Neural cell (in vitro differentiated cells): Measurements from ENCODE around the gene BAG1. TPM values are rescaled to one million over a fixed set of nuclear protein-coding genes. Genes with fewer than 3 reads are reported as not detected.

ENCODE experiments used
- H2AFZ ChIP-seq: fragments of 200-600, 300-800 bp; sonication (generic), shearing (Covaris generic); 2 replicates; pipeline ENCODE4 v1.6.0; 2014; ENCODE audit warnings: low read depth, mild to moderate bottlenecking, antibody characterized with exemption, low read length, moderate library complexity
- H3F3A ChIP-seq: fragments of 200-600 bp; shearing (Covaris generic); 2 replicates; pipeline ENCODE4 v1.6.1; 2016; ENCODE audit warnings: mild to moderate bottlenecking, moderate library complexity, mixed read lengths, antibody characterized with exemption, low read length; ENCODE audit not compliant: insufficient read depth, poor library complexity, severe bottlenecking
- H3K27ac ChIP-seq: fragments of 200-600, 300-800 bp; sonication (generic), shearing (Covaris generic); 2 replicates; pipeline ENCODE4 v1.5.1; 2014; ENCODE audit warnings: mild to moderate bottlenecking, low read length, moderate library complexity
- H3K27me3 ChIP-seq: fragments of 300-800, 200-600 bp; sonication (generic), shearing (Covaris generic); 2 replicates; pipeline ENCODE4 v1.6.0; 2014; ENCODE audit warnings: mild to moderate bottlenecking, low read depth, low read length, moderate library complexity; ENCODE audit not compliant: insufficient read depth
- H3K36me3 ChIP-seq: fragments of 300-800, 200-600 bp; sonication (generic), shearing (Covaris generic); 2 replicates; pipeline ENCODE4 v1.5.1; 2014; ENCODE audit warnings: mild to moderate bottlenecking, antibody characterized with exemption, low read length, moderate library complexity; ENCODE audit not compliant: insufficient read depth
- H3K4me2 ChIP-seq: fragments of 300-800, 200-600 bp; sonication (generic), shearing (Covaris generic); 2 replicates; pipeline ENCODE4 v1.6.0; 2014; ENCODE audit warnings: mild to moderate bottlenecking, low read length
- H3K4me3 ChIP-seq: fragments of 300-800, 200-600 bp; sonication (generic), shearing (Covaris generic); 2 replicates; pipeline ENCODE4 v1.5.1; 2014; ENCODE audit warnings: mild to moderate bottlenecking, low read length, moderate library complexity
- H3K79me2 ChIP-seq: fragments of 200-600 bp; shearing (Covaris generic); replicated peaks from 2 replicates; pipeline ENCODE4 v1.6.0; 2014; ENCODE audit warnings: mild to moderate bottlenecking, low read length, moderate library complexity; ENCODE audit not compliant: insufficient read depth
- H3K9ac ChIP-seq: fragments of 300-800, 200-600 bp; sonication (generic), shearing (Covaris generic); 2 replicates; pipeline ENCODE4 v1.6.1; 2016; ENCODE audit warnings: mild to moderate bottlenecking, low read length, mixed read lengths
- H3K9me2 ChIP-seq: fragments of 200-600 bp; shearing (Covaris generic); 2 replicates; pipeline ENCODE4 v1.6.1; 2016; ENCODE audit warnings: mild to moderate bottlenecking, low read length, mixed read lengths; ENCODE audit not compliant: insufficient read depth
- H3K9me3 ChIP-seq: fragments of 200-600, 300-800 bp; sonication (generic), shearing (Covaris generic); 2 replicates; pipeline ENCODE4 v1.6.1; 2016; ENCODE audit warnings: mild to moderate bottlenecking, mixed run types, low read length, moderate library complexity, mixed read lengths
- H4K20me1 ChIP-seq: fragments of 200-600 bp; shearing (Covaris generic); 2 replicates; pipeline ENCODE4 v1.6.1; 2016; ENCODE audit warnings: mild to moderate bottlenecking, mixed run types; ENCODE audit not compliant: insufficient read depth
- EP300 ChIP-seq: fragments of 450-650 bp; conservative IDR thresholded peaks from 2 replicates; pipeline ENCODE4 v1.6.1; 2014; ENCODE audit warnings: antibody characterized with exemption, mild to moderate bottlenecking, moderate library complexity; ENCODE audit not compliant: poor library complexity, severe bottlenecking
- EZH2 ChIP-seq: fragments of 200-600, 300-800 bp; shearing (Covaris generic), sonication (generic); IDR thresholded peaks from 2 replicates; pipeline ENCODE4 v1.6.1; 2014; ENCODE audit warnings: antibody characterized with exemption, low read length, borderline replicate concordance, mild to moderate bottlenecking; ENCODE audit not compliant: insufficient read depth, poor library complexity, severe bottlenecking
- MXI1 ChIP-seq: fragments of 450-650 bp; conservative IDR thresholded peaks from 2 replicates; pipeline ENCODE4 v1.6.1; 2014; ENCODE audit warnings: antibody characterized with exemption, mild to moderate bottlenecking; ENCODE audit not compliant: poor library complexity, severe bottlenecking
- POLR2AphosphoS5 ChIP-seq: IDR thresholded peaks from 2 replicates; pipeline ENCODE4 v1.6.1; 2012
- RAD21 ChIP-seq: fragments of 450-650 bp; conservative IDR thresholded peaks from 2 replicates; pipeline ENCODE4 v1.6.1; 2014; ENCODE audit warnings: antibody characterized with exemption, mild to moderate bottlenecking, moderate library complexity
- SMC3 ChIP-seq: fragments of 450-650 bp; conservative IDR thresholded peaks from 2 replicates; pipeline ENCODE4 v1.6.1; 2014; ENCODE audit warnings: antibody characterized with exemption, mild to moderate bottlenecking, moderate library complexity; ENCODE audit not compliant: poor library complexity
- TAF1 ChIP-seq: IDR thresholded peaks from 2 replicates; pipeline ENCODE4 v1.6.1; 2012; ENCODE audit warnings: low read depth
- polyA plus RNA-seq: library from polyadenylated mRNA; depleted of rRNA; stranded (reverse); fragments of >200 nt; gene quantifications from 2 replicates; pipeline ENCODE4 v1.2.3, GENCODE V29; 2014
- TF ChIP-seq, protein P1 (sequence below): IDR thresholded peaks from 2 replicates; pipeline ENCODE4 v1.6.1; 2012; ENCODE audit warnings: borderline replicate concordance
- TF ChIP-seq, protein P2 (sequence below): fragments of 450-650 bp; IDR thresholded peaks from 2 replicates; pipeline ENCODE4 v1.5.1; 2014; ENCODE audit warnings: antibody characterized with exemption, mild to moderate bottlenecking, moderate library complexity; ENCODE audit not compliant: poor library complexity, severe bottlenecking

BAG1 gene
- polyA plus RNA-seq, 1 donor from 2014 or later: 94.9 TPM

- TF ChIP-seq RAD21 (peak; percentile 80), TAF1 (no peak), MXI1 (peak; percentile 24), EZH2 (no peak), POLR2AphosphoS5 (no peak), SMC3 (peak; percentile 91), EP300 (no peak)
- TF ChIP-seq, protein P1, sequence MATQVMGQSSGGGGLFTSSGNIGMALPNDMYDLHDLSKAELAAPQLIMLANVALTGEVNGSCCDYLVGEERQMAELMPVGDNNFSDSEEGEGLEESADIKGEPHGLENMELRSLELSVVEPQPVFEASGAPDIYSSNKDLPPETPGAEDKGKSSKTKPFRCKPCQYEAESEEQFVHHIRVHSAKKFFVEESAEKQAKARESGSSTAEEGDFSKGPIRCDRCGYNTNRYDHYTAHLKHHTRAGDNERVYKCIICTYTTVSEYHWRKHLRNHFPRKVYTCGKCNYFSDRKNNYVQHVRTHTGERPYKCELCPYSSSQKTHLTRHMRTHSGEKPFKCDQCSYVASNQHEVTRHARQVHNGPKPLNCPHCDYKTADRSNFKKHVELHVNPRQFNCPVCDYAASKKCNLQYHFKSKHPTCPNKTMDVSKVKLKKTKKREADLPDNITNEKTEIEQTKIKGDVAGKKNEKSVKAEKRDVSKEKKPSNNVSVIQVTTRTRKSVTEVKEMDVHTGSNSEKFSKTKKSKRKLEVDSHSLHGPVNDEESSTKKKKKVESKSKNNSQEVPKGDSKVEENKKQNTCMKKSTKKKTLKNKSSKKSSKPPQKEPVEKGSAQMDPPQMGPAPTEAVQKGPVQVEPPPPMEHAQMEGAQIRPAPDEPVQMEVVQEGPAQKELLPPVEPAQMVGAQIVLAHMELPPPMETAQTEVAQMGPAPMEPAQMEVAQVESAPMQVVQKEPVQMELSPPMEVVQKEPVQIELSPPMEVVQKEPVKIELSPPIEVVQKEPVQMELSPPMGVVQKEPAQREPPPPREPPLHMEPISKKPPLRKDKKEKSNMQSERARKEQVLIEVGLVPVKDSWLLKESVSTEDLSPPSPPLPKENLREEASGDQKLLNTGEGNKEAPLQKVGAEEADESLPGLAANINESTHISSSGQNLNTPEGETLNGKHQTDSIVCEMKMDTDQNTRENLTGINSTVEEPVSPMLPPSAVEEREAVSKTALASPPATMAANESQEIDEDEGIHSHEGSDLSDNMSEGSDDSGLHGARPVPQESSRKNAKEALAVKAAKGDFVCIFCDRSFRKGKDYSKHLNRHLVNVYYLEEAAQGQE: no peak
- TF ChIP-seq, protein P2, sequence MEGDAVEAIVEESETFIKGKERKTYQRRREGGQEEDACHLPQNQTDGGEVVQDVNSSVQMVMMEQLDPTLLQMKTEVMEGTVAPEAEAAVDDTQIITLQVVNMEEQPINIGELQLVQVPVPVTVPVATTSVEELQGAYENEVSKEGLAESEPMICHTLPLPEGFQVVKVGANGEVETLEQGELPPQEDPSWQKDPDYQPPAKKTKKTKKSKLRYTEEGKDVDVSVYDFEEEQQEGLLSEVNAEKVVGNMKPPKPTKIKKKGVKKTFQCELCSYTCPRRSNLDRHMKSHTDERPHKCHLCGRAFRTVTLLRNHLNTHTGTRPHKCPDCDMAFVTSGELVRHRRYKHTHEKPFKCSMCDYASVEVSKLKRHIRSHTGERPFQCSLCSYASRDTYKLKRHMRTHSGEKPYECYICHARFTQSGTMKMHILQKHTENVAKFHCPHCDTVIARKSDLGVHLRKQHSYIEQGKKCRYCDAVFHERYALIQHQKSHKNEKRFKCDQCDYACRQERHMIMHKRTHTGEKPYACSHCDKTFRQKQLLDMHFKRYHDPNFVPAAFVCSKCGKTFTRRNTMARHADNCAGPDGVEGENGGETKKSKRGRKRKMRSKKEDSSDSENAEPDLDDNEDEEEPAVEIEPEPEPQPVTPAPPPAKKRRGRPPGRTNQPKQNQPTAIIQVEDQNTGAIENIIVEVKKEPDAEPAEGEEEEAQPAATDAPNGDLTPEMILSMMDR: peak; percentile 85
- no peaks in the 10 kb centered on the region for H3K36me3 ChIP-seq
- no peak overlapping the region for H3K4me2 ChIP-seq
- no peak overlapping the region for H3K27ac ChIP-seq
- H3F3A ChIP-seq: no peaks in the 10 kb centered on the region
- no peaks in the 10 kb centered on the region for H3K27me3 ChIP-seq
- no peak overlapping the region for H3K9ac ChIP-seq
- no peaks in the 10 kb centered on the region for H4K20me1 ChIP-seq
- H3K9me2 ChIP-seq: no peaks in the 10 kb centered on the region
- H2AFZ ChIP-seq: no peak overlapping the region
- no peaks in the 10 kb centered on the region for H3K79me2 ChIP-seq
- H3K9me3 ChIP-seq: no peaks in the 10 kb centered on the region
- no peak overlapping the region for H3K4me3 ChIP-seq
Measured at GRCh38 chr9:33225319-33226147, 39.0 kb downstream of the BAG1 start.

DNA sequence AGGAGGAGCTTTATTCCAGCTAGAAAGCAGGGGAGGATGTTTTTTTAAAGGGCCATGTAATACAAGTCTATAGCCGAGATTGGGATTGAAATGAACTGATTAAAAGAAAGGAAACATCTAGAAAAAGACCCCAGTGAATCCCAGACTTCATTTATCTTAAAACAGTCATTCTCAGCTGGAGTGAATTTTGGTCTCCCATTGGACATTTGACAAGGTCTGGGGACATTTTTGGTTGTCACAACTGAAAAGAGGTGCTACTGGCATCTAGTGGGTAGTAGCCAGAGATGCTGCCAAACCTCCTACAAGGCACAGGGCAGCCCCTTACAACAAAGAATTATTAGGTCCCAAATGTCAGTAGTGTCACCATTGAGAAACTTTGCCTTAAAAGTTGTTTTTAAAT lies 40.8 kb downstream of the BAG1 start:
- TF ChIP-seq RAD21 (no peak), EZH2 (no peak), TAF1 (no peak), SMC3 (no peak), POLR2AphosphoS5 (no peak), EP300 (no peak)

More for the DNA sequence above, 40.8 kb downstream of the BAG1 start:
- Histone ChIP-seq H4K20me1 (no peaks in the 10 kb centered on the region), H3K4me2 (no peak overlapping the region), H3K27me3 (no peaks in the 10 kb centered on the region), H3K36me3 (no peaks in the 10 kb centered on the region), H3F3A (no peaks in the 10 kb centered on the region), H3K79me2 (no peaks in the 10 kb centered on the region), H3K9ac (no peak overlapping the region), H3K9me3 (no peaks in the 10 kb centered on the region), H2AFZ (no peak overlapping the region), H3K27ac (no peak overlapping the region), H3K4me3 (no peak overlapping the region), H3K9me2 (no peaks in the 10 kb centered on the region)
